Thyroid gland (tissue), 4 donors: Measurements from ENCODE around the gene PLA2G3. TPM values are rescaled to one million over a fixed set of nuclear protein-coding genes. Genes with fewer than 3 reads are reported as not detected.

Experiments
- DNase-seq, 2 donors: peaks; one replicate each; pipeline ENCODE4 v3.0.0-alpha.2; 2019
- H3K27ac ChIP-seq, 3 donors: fragments of 200-600 bp; sonication (generic); 1 replicate in 2 of 3; 2 replicates in 1 of 3; pipeline ENCODE4 v1.5.1; 2016 to 2019; ENCODE audit warnings: mild to moderate bottlenecking in 1 of 3, moderate library complexity in 1 of 3
- H3K27me3 ChIP-seq: fragments of 200-600 bp; sonication (generic); one replicate; pipeline ENCODE4 v1.5.1; 2019
- H3K36me3 ChIP-seq, 2 donors: fragments of 200-600 bp; sonication (generic); one replicate each; pipeline ENCODE4 v1.5.1; 2016 to 2019
- H3K4me1 ChIP-seq, 2 donors: fragments of 200-600 bp; sonication (generic); one replicate each; pipeline ENCODE4 v1.5.1; 2017 to 2019
- H3K4me3 ChIP-seq, 3 donors: fragments of 200-600 bp; sonication (generic); replicated peaks in 1 of 3; 1 replicate in 2 of 3; 2 replicates in 1 of 3; pipeline ENCODE4 v1.5.1; 2016; ENCODE audit warnings: mild to moderate bottlenecking in 1 of 3
- H3K9me3 ChIP-seq: fragments of 200-600 bp; sonication (generic); one replicate; pipeline ENCODE4 v1.5.1; 2017
- CTCF ChIP-seq, 6 experiments: fragments of 200-600 bp in 3 of 6; fragments of 450-650 bp in 3 of 6; sonication (generic) in 3 of 6; IDR thresholded peaks; one replicate each; pipeline ENCODE4 v1.5.1; 2016 to 2019; ENCODE audit warnings: antibody characterized with exemption in 6 of 6, mild to moderate bottlenecking in 2 of 6, inconsistent platforms in 1 of 6, moderate library complexity in 1 of 6
- POLR2A ChIP-seq, 2 donors: fragments of 450-650 bp; IDR thresholded peaks; one replicate each; pipeline ENCODE4 v1.6.1; 2017; ENCODE audit warnings: antibody characterized with exemption in 2 of 2, mild to moderate bottlenecking in 2 of 2, moderate library complexity in 1 of 2
- WGBS, 2 donors: methylation state at CpG; one replicate each; pipeline ENCODE4 v1.1.5; 2017; 5-methylcytosine and 5-hydroxymethylcytosine counted together
- intact Hi-C: fragments of 100-400 bp; cut with DNase I; formaldehyde crosslinking; loops from one replicate; pipeline ENCODE4 v1.15.1; 2023
- total RNA-seq, 4 donors: library from RNA; depleted of rRNA; stranded (reverse); fragments of >200 nt; gene quantifications; one replicate each; pipeline ENCODE4 v1.2.3, GENCODE V29; 2016

The PLA2G3 gene
- total RNA-seq, 4 donors from 2014 or later, result 0.22 to 1.9 (median 0.83) TPM; not detected in 1

DNA sequence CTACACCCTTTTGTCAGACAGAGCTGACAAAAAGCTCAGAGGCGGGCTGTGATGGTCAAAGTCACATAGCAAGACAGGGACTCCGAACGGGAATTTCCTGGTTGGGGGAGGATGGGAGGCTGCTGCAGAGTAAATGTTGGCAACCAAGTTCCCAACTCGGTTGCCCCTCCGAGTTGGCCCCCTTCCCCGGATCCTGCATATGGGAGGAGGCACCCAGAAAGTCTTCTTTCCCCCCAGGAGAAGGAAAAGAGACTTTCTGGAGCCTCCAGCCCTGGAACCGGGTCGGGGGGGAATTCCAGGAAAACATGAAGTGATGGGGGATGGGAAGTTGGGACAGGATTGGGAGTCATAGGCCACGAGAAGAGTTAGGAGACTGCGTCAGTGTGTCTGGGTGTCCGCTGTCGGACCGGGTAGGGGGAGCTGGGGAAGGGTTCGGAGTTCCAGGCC lies 33.6 kb downstream of the PLA2G3 start:
- intact Hi-C loops, result loop anchor here (5.0 kb wide), 1 partner anchor 36 kb away; the partner anchor contains the start of gene PLA2G3

GRCh38 chr22:31106001-31106571 lies 34.2 kb downstream of the PLA2G3 start:
- no peaks in the 10 kb centered on the region for H3K27me3 ChIP-seq
- H3K27ac ChIP-seq, result peak overlapping the region; percentile 89 to 97 (median 93)
- 69 to 75% methylated on average over 4 of the region's 4 CpGs for WGBS, 2 donors
- no peak for TF ChIP-seq POLR2A (IDR thresholded peaks at IDR 0.05)
- TF ChIP-seq CTCF (IDR thresholded peaks at IDR 0.05), result no peak
- H3K9me3 ChIP-seq, result no peaks in the 10 kb centered on the region
- peaks cover 4 to 11% of the 10 kb centered on the region in 2 donors for H3K36me3 ChIP-seq
- H3K4me1 ChIP-seq, result peaks cover 22 to 23% of the 10 kb centered on the region in 2 donors
- peak overlapping the region in 1 of 3 donors; percentile 84 for H3K4me3 ChIP-seq
- intact Hi-C loops, result loop anchor here (5.0 kb wide), 1 partner anchor 36 kb away; the partner anchor contains the start of gene PLA2G3
- DNase-seq, result no peak

More for the DNA sequence above, 33.6 kb downstream of the PLA2G3 start:
- no peaks in the 10 kb centered on the region for H3K9me3 ChIP-seq
- TF ChIP-seq POLR2A (IDR thresholded peaks at IDR 0.05) (no peak), CTCF (IDR thresholded peaks at IDR 0.05) (no peak)
- no peak for DNase-seq
- H3K4me3 ChIP-seq, result peak overlapping the region; percentile 13 to 84 (median 59)
- 45 to 70% methylated on average over 14 of the region's 14 CpGs for WGBS, 2 donors
- H3K36me3 ChIP-seq, result peaks cover 3 to 11% of the 10 kb centered on the region in 2 donors
- H3K27me3 ChIP-seq, result no peaks in the 10 kb centered on the region
- H3K4me1 ChIP-seq, result peaks cover 22 to 23% of the 10 kb centered on the region in 2 donors
- H3K27ac ChIP-seq, result peak overlapping the region; percentile 89 to 97 (median 93)

DNA sequence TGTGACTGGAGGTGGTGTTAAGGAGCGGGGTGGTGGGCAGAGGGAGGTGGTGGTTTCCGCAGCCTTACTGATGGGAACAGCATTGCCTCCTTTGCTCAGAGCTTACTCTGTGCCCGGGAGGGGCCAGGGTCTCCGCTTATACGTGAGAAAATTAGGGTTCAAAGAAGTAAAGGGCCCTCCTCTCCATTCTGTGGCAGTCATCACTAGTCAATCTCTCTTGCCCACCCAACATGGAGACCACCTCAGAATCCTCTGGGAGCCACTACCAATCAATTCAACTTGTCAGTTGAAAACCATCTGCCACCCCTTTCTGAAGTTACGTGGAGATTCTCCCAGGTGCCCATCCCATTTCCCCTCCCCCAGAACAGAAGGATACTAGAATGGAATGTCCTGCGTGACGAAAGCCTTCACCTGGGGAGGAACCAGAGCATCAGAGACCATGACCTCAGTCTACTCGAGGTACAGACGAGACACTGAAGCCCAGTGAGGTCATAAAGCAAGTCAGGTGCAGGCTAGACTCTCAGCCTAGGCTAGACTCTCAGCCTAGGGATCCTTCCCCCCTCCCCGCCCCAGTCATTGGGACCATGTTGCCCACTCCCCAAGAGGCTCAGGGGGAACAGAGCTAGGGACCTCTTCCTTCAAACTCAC lies 34.9 kb downstream of the PLA2G3 start:
- Histone ChIP-seq H3K4me3 (no peak overlapping the region), H3K27me3 (no peaks in the 10 kb centered on the region), H3K36me3 (peaks cover 11% of the 10 kb centered on the region in 2 donors), H3K4me1 (peaks cover 22 to 23% of the 10 kb centered on the region in 2 donors), H3K27ac (peak overlapping the region in 2 of 3 donors; percentile 93 to 97), H3K9me3 (no peaks in the 10 kb centered on the region)
- intact Hi-C loops, result loop anchor here (5.0 kb wide), 1 partner anchor 37 kb away; the partner anchor contains the start of gene PLA2G3
- DNase-seq, result no peak
- TF ChIP-seq CTCF (IDR thresholded peaks at IDR 0.05), result no peak
- no peak for TF ChIP-seq POLR2A (IDR thresholded peaks at IDR 0.05)
- WGBS, 2 donors, result 90 to 96% methylated on average over 7 to 11 of the region's 11 CpGs

DNA sequence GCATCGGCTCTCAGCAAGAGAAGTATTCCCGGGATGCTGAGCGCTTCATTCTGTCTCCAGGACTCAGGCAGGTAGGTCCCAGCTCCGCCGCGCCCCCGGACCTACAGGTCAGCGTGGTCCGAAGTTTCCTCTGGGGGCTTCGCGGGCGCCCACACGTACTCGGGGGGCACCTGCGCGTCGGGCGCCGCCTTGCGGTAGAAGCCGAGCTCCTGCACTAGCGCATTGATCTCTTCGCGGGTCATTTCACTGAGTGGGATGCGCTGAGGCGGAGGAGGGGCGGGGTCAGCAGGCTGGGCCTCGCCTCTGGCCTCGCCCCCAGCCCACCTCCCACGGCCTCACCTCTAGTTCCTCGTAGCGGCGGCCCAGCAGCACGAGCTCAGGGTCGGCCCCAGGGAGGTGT lies 35.4 kb downstream of the PLA2G3 start:
- Histone ChIP-seq H3K27ac (no peak overlapping the region), H3K4me1 (peaks cover 22 to 23% of the 10 kb centered on the region in 2 donors), H3K9me3 (no peaks in the 10 kb centered on the region), H3K27me3 (no peaks in the 10 kb centered on the region), H3K36me3 (peaks cover 15 to 17% of the 10 kb centered on the region in 2 donors), H3K4me3 (no peak overlapping the region)
- intact Hi-C loops, result loop anchor here (5.0 kb wide), 2 partner anchors 37 to 47 kb away; partner anchors contain the start of gene PLA2G3
- no peak for DNase-seq
- TF ChIP-seq CTCF (IDR thresholded peaks at IDR 0.05) (no peak), POLR2A (IDR thresholded peaks at IDR 0.05) (no peak)
- 53 to 63% methylated on average over 2 to 16 of the region's 35 CpGs for WGBS, 2 donors
